ENCODE results near the gene CYTH3.

Gene CYTH3

GRCh38 chr7:6182993-6183392 is 89.4 kb downstream of the CYTH3 start:
- no peak for DNase-seq

GRCh38 chr7:6181136-6181535 is 91.3 kb downstream of the CYTH3 start:
- DNase-seq = no peak

- no peak for DNase-seq
Measured at GRCh38 chr7:6180344-6180725, 92.1 kb downstream of the CYTH3 start.

GRCh38 chr7:6179620-6180343 is 92.6 kb downstream of the CYTH3 start:
- no peak for DNase-seq

- DNase-seq = no peak
Measured at GRCh38 chr7:6178298-6179029, 94.0 kb downstream of the CYTH3 start.

- no peak for DNase-seq
Measured at GRCh38 chr7:6175645-6176044, 96.8 kb downstream of the CYTH3 start.

- no peak for DNase-seq
Measured at GRCh38 chr7:6172910-6173295, 99.5 kb downstream of the CYTH3 start.

GRCh38 chr7:6172224-6172909 is 100.1 kb downstream of the CYTH3 start:
- DNase-seq = no peak

GRCh38 chr7:6171532-6172223 is 100.7 kb downstream of the CYTH3 start:
- DNase-seq = no peak

GRCh38 chr7:6170571-6171531 is 101.6 kb downstream of the CYTH3 start:
- no peak for DNase-seq

- DNase-seq = no peak
Measured at GRCh38 chr7:6169805-6170520, 102.5 kb downstream of the CYTH3 start.

GRCh38 chr7:6168477-6168868 is 104.0 kb downstream of the CYTH3 start:
- DNase-seq = no peak

- no peak for DNase-seq
Measured at GRCh38 chr7:6167587-6168476, 104.6 kb downstream of the CYTH3 start.

GRCh38 chr7:6167004-6167551 is 105.3 kb downstream of the CYTH3 start:
- no peak for DNase-seq

- DNase-seq = no peak
Measured at GRCh38 chr7:6166443-6166891, 106.0 kb downstream of the CYTH3 start.

- no peak for DNase-seq
Measured at GRCh38 chr7:6165521-6166320, 106.7 kb downstream of the CYTH3 start.

- no peak for DNase-seq
Measured at GRCh38 chr7:6165075-6165474, 107.3 kb downstream of the CYTH3 start.

- no peak for DNase-seq
Measured at GRCh38 chr7:6164491-6164890, 107.9 kb downstream of the CYTH3 start.

- DNase-seq = no peak
Measured at GRCh38 chr7:6164010-6164409, 108.4 kb downstream of the CYTH3 start.
